CD4-positive, alpha-beta T cell treated with Interleukin-6 for 4 hours (primary cell): ENCODE measurements around the gene C6.
"Not testable (repeated sequence)": the region's sequence is repeated elsewhere in the genome, so short reads cannot be mapped to it uniquely, and the experiment has no call there.

Experiments used
- DNase-seq: peaks from one replicate; pipeline ENCODE4 v3.0.0-alpha.2; 2020; ENCODE audit warnings: mixed read lengths

The C6 gene

GRCh38 chr5:41196197-41196596, 17.1 kb downstream of the C6 start:
- DNase-seq = no peak

- DNase-seq = no peak
These were observed 18.1 kb downstream of the C6 start for GRCh38 chr5:41195228-41195627.

DNA sequence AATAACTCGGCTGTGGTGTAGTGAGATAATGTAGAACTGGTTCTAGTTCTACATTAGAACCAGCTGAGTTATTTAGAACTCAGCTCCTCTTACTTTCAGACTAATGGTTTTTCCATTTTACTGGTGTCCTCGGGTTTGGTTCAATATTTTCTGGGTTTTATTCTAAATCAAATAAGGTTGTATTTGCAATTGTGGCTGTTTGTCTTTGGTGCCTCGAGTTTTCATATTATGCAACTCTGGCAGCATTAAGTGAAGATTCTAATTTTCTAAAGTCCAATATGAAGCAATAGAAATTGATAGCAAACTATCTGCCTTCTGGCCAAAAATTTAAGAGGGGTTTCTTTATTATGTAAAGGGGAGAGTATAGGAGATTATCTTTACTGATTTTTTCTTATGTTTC, 19.0 kb downstream of the C6 start:
- no peak for DNase-seq

DNA sequence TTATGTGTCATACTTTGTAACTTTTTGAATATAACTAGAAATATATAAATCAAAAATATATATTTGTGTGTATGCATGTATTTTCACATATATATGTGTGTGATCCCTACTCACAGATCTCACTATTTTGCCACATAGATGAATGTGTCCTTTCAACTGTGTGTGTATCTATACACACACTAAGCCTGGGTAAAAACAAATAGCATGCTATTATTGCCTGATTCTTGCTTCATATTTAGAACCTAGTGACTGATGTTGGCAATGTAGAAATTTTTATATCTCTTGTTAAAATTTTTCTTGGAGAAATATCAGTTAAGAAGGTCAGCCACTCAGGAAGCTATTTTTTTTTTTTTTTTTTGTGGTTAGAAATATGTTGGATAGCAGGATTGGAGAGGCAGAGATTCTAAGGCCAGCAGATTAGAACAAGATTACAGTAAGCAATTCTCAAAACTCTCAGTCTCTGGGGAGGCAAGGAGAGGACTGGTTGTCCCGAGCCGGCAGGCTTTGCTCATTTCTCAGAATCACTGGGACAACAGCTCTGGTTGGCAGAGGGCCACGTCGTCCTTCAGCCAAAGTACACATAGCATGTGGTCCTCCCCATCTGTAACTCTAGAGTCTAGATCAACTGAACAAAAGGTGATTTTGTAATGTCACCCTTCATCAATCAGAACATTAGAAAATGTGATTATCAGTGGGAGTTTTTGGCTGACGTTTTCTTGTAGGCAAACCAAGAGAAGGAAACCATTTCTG, 19.7 kb downstream of the C6 start:
- no peak for DNase-seq

- DNase-seq = no peak
These were observed 22.1 kb downstream of the C6 start for GRCh38 chr5:41191249-41191648.

DNA sequence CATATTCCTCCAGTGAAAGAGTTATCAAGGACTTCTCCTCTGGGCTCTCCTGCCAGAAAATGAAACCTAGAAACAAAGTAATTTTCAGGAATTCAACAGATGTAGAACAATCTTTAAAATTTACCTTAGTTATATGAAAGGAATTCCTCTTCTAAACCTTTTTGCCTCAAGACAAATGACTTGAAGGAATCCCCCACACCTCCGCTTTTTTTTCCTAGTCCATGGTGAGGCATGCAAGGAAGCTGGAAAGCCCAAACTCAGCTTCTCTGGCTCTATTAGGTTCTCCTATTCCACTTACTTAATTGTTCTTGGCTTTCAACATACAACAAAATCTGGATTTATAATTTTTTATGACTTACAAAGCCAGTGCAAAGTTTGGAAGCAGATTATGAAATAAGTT, 27.2 kb downstream of the C6 start:
- no peak for DNase-seq

GRCh38 chr5:41183331-41183730, 30.0 kb downstream of the C6 start:
- not testable (repeated sequence) for DNase-seq

DNA sequence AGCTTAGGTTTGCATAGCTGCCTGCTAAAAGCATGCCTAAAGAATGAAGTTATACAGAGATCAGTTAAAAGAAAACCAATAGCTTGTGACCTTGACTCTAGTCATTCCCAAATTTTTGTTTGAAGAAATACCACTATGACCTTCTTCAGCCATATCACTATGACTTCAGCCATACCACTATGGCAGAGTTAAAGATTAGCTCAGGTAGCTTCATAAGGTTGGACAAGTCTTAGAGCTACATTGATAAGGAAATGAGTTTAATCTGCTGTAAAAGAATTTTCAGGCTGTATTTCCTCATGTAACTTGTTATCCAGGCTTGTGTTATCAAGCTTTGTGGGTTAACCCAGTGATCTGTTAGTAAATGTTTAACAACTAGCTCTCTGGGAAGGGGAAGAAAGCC, 30.7 kb downstream of the C6 start:
- DNase-seq = no peak

DNA sequence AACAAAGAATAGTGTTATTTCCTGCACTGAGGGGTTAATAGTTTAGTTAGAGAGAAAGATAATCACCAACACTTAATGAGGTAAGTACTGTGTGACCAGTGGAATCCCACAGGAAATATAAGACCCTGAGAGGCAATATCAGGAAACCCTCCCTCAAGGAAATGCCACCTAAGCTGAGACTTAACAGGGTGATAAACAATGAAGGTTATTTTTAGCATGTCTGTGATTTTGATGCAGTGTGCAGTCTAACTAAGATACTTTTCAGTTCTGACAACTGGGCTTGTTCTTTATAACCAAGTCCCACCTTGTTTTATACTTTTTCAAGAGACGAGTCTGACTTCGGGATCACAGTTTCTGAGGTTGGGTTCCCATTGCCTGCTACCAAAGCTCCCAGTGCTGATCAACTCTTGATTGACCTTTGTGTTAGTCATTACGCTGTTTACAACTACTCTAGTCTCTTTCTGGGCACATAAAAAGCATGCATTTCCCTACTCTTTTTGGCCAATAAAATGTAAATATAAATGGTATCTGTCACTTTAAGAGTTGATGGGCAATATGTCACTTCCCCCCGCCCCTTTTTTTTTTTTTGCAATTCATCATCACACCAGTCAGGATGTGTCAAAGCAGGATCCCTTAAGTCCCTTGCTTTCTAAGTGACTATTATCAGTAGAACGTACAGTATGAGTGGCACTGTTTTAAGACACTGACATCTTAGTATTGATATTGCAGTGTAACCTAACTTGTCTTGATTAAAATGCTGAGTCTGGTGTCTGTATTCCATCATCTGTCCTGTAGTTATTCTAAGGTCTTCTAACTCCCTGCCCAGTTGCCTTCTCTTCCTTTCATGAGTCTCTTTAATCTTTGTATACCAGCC, 31.4 kb downstream of the C6 start:
- no peak for DNase-seq

- no peak for DNase-seq
These were observed 36.4 kb downstream of the C6 start for GRCh38 chr5:41176952-41177351.

- no peak for DNase-seq
These were observed 41.3 kb downstream of the C6 start for GRCh38 chr5:41172012-41172411.

- no peak for DNase-seq
These were observed 52.1 kb downstream of the C6 start for GRCh38 chr5:41161271-41161670.

DNA sequence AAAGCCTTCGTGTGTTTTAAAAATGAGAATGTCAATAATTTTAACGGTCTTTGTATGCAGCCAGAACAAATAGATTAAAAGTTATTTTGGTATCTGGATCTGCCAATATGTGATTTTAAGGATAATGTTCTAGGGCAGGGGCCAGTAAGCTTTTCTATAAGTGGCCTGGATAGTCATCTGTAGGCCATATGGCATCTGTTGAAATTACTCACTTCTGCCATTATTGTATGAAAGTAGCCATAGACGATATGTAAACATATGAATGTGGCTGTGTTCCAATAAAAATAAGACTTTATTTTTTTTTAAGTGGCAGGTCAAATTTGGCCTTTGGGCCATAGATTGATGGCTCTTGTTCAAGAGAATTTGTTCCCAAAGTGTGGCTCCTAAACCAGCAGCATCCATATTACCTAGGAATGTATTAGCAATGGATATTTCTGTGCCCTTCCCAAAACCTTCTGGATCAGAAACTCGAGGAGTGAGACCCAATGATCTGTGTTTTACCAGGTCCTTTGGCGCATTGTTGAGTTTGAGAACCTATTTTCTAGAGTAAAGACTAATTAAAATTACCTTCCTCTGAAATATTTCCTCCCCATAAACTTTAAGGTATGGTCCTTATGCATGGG, 55.9 kb downstream of the C6 start:
- DNase-seq = no peak

- DNase-seq = no peak
These were observed 56.6 kb downstream of the C6 start for GRCh38 chr5:41156739-41157138.

DNA sequence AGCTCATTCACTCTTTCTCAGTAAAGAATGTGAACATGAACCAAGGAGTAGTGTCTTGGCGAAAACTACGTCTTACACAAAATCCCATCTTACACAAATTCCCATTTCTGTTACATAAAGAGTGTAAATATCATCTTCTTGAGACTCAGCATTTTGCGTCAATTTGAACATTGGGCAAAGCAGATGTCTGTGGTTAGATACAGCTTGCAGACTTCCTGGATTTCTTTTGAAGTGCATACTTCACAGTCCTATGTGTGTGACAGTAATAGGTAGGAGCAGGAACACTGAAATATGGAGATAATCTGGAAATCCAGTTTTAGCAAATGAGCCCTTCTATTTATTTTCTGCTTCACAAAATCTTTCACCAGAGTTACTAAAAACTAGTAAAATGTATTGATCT, 58.8 kb downstream of the C6 start:
- no peak for DNase-seq

DNA sequence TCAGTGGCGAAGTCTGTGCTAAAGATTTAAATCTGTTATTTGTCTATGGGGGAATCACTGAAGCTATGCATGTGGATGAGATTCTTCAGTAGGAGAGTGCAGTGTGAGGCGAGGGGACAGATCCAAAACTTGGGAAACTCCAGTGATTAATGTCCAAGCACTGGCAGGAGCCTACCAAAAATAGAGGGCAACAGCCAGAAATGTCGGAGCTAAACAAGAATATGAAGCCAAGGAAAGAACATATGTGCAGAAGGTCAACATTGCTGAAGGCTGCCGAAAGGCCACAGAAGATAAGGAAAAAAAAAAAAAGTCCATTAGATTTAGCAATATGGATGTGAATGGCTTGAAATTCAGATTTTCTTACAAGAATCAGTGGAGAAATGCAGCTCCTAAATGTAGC, 61.8 kb downstream of the C6 start:
- DNase-seq = no peak

- DNase-seq = no peak
These were observed 64.9 kb downstream of the C6 start for GRCh38 chr5:41148448-41148847.

DNA sequence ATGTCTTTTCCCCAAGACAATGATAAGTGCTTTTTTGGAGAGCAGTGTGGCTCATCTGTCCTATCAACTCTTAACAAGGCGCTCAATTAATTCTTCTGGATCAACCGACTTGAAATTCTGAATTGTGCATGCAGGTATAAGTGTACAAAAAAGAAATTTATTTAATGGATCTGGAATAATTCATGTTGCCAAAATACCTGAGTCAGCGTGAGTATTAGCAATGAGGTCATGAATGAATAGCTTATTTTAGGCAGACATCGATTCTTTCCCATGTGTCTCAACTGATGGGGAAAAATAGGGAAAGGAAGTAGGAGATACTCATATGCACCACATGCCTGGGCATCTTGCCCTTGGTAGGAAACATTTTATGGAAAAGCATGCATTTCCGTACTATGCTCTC, 68.0 kb downstream of the C6 start:
- DNase-seq = no peak

- DNase-seq = no peak
These were observed 70.0 kb downstream of the C6 start for GRCh38 chr5:41143131-41143901.

DNA sequence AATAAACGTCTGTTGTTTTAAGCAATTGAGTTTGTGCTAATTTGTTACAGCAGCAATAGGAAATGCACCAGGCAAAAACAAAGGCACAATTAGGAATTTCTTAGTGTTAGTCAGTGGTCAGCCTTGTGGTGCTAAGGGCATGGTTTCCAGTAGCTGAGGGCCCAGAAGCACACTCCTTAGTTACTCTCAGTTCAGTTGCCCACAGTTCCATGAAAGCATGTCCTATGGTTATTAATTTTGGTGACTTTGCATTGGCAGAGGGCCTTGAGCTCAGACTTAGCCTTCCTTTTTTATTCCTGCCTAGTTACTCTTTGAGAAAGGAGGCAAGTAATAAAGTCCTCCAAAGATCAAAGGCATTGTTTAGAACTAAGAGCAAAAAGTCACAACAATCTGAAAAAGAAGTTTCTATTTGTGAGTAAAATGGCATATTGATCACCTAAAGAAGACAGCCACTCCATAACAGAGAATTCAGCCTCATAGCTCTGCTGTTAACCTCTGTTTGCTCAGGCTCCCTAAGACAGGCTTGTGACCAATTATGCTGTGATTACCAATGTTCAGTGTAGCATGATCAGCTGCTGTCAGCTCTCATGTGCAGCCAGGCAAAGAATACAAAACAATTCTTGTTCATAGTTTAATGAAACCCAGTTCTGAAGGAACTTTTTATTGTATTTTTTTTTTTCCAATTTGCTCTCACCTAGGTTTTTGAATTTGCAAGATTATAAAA, 85.2 kb downstream of the C6 start:
- DNase-seq = no peak

GRCh38 chr5:41122459-41122858, 90.9 kb downstream of the C6 start:
- no peak for DNase-seq

- no peak for DNase-seq
These were observed 92.7 kb downstream of the C6 start for GRCh38 chr5:41120600-41120999.
